Natural killer cell (primary cell): Measurements from ENCODE around the gene NLE1. TPM values are rescaled to one million over a fixed set of nuclear protein-coding genes. Genes with fewer than 3 reads are reported as not detected.

Source experiments
- ATAC-seq, 3 donors: fragments of 150-1000 bp in 2 of 3; fragments of 200-7000 bp in 1 of 3; cut with Tn5 transposase; 1 replicate in 1 of 3; 2 replicates in 2 of 3; pipeline ENCODE4 v1.10.0; 2021; ENCODE audit warnings: mild to moderate bottlenecking in 2 of 3, moderate library complexity in 2 of 3
- DNase-seq, 2 donors: peaks; one replicate each; pipeline versions ENCODE4 v3.0.0 to v3.0.0-alpha.2; 2013 to 2021; ENCODE audit warnings: mixed read lengths in 1 of 2
- H3K27ac ChIP-seq: one replicate; pipeline ENCODE4 v1.5.1; 2013; ENCODE audit warnings: mild to moderate bottlenecking, low read length
- H3K27me3 ChIP-seq: one replicate; pipeline ENCODE4 v1.6.1; 2013; ENCODE audit warnings: low read length; ENCODE audit not compliant: control insufficient read depth, insufficient read depth
- H3K36me3 ChIP-seq: one replicate; pipeline ENCODE4 v1.6.1; 2013; ENCODE audit warnings: low read length; ENCODE audit not compliant: control insufficient read depth, insufficient read depth
- H3K4me1 ChIP-seq: one replicate; pipeline ENCODE4 v1.6.1; 2013; ENCODE audit warnings: low read length; ENCODE audit not compliant: control insufficient read depth, insufficient read depth
- H3K4me3 ChIP-seq: one replicate; pipeline ENCODE4 v1.5.1; 2013; ENCODE audit warnings: low read length
- H3K9me3 ChIP-seq: one replicate; pipeline ENCODE4 v1.6.1; 2013; ENCODE audit warnings: low read length; ENCODE audit not compliant: control insufficient read depth, insufficient read depth
- H3K27ac Mint-ChIP-seq, 2 donors: one replicate each; pipeline ENCODE4 v1.8.0; 2022; ENCODE audit warnings: mild to moderate bottlenecking in 2 of 2, mixed read lengths in 2 of 2, moderate library complexity in 1 of 2
- H3K27me3 Mint-ChIP-seq, 2 donors: one replicate each; pipeline ENCODE4 v1.8.0; 2022; ENCODE audit warnings: low read depth in 2 of 2, mixed read lengths in 2 of 2
- H3K36me3 Mint-ChIP-seq: one replicate; pipeline ENCODE4 v1.8.0; 2022; ENCODE audit warnings: mixed read lengths
- H3K4me1 Mint-ChIP-seq, 2 donors: one replicate each; pipeline ENCODE4 v1.8.0; 2022; ENCODE audit warnings: mixed read lengths in 2 of 2
- H3K4me3 Mint-ChIP-seq: one replicate; pipeline ENCODE4 v1.8.0; 2022; ENCODE audit warnings: mild to moderate bottlenecking, moderate library complexity, mixed read lengths
- H3K9me3 Mint-ChIP-seq, 2 donors: one replicate each; pipeline ENCODE4 v1.8.0; 2022; ENCODE audit warnings: mixed read lengths in 2 of 2
- CTCF ChIP-seq: fragments of 200-600 bp; IDR thresholded peaks from one replicate; pipeline ENCODE4 v1.8.0; 2022; ENCODE audit warnings: antibody characterized with exemption
- WGBS: methylation state at CpG from one replicate; pipeline ENCODE4 v1.1.7; 2013; ENCODE audit warnings: missing lambda C conversion rate; ENCODE audit not compliant: insufficient coverage; 5-methylcytosine and 5-hydroxymethylcytosine counted together
- intact Hi-C: fragments of 100-400 bp; cut with micrococcal nuclease; formaldehyde crosslinking; loops from one replicate; pipeline ENCODE4 v1.14.2; 2022
- total RNA-seq, 4 donors: library from RNA; stranded (reverse); fragments of 120-200 nt in 1 of 4; gene quantifications; one replicate each; pipeline versions ENCODE4 v1.2.3 to v1.2.4, GENCODE V29; 2013 to 2022

Gene NLE1
- total RNA-seq, 3 donors from 2014 or later (not counting 1 experiment from before 2014, with no cell fraction given): 4.0 to 7.9 (median 6.1) TPM

GRCh38 chr17:35169835-35170363, 27.8 kb upstream of the NLE1 start:
- H3K4me1 ChIP-seq: peaks cover 16% of the 10 kb centered on the region
- H3K4me3 ChIP-seq: no peak overlapping the region
- DNase-seq (peak in 1 of 2 donors; percentile 11), ATAC-seq (no peak)
- H3K27ac ChIP-seq: no peak overlapping the region
- no peaks in the 10 kb centered on the region for H3K27me3 Mint-ChIP-seq
- no peak overlapping the region for H3K27ac Mint-ChIP-seq
- no peaks in the 10 kb centered on the region for H3K27me3 ChIP-seq
- no peak for TF ChIP-seq CTCF
- peaks cover 8 to 25% of the 10 kb centered on the region in 2 donors for H3K4me1 Mint-ChIP-seq
- no peaks in the 10 kb centered on the region for H3K9me3 Mint-ChIP-seq
- H3K9me3 ChIP-seq: no peaks in the 10 kb centered on the region
- H3K36me3 ChIP-seq: no peaks in the 10 kb centered on the region
- intact Hi-C loops: loop anchor here (2.0 kb wide), 1 partner anchor 143 kb away; no protein-coding TSS in a partner anchor
- H3K36me3 Mint-ChIP-seq: no peaks in the 10 kb centered on the region
- WGBS: 92% methylated on average over 17 of the region's 17 CpGs
- H3K4me3 Mint-ChIP-seq: no peak overlapping the region

- no peak overlapping the region for H3K27ac ChIP-seq
- Mint-ChIP-seq H3K4me3 (no peak overlapping the region), H3K9me3 (no peaks in the 10 kb centered on the region), H3K4me1 (peaks cover 13 to 21% of the 10 kb centered on the region in 2 donors), H3K27me3 (no peaks in the 10 kb centered on the region), H3K36me3 (no peaks in the 10 kb centered on the region), H3K27ac (no peak overlapping the region)
- no peaks in the 10 kb centered on the region for H3K9me3 ChIP-seq
- H3K27me3 ChIP-seq: no peaks in the 10 kb centered on the region
- peaks cover 18% of the 10 kb centered on the region for H3K4me1 ChIP-seq
- TF ChIP-seq CTCF: no peak
- 94% methylated on average over 1 of the region's 1 CpG for WGBS
- H3K4me3 ChIP-seq: no peak overlapping the region
- ATAC-seq: no peak
- intact Hi-C loops: no loop called here
- H3K36me3 ChIP-seq: no peaks in the 10 kb centered on the region
- no peak for DNase-seq
Observed at GRCh38 chr17:35167666-35168065, 25.6 kb upstream of the NLE1 start.

GRCh38 chr17:35167046-35167445, 24.9 kb upstream of the NLE1 start:
- H3K27me3 ChIP-seq: no peaks in the 10 kb centered on the region
- Mint-ChIP-seq H3K36me3 (no peaks in the 10 kb centered on the region), H3K27ac (no peak overlapping the region), H3K4me1 (peaks cover 16 to 21% of the 10 kb centered on the region in 2 donors), H3K4me3 (no peak overlapping the region), H3K9me3 (no peaks in the 10 kb centered on the region), H3K27me3 (no peaks in the 10 kb centered on the region)
- H3K27ac ChIP-seq: no peak overlapping the region
- peaks cover 20% of the 10 kb centered on the region for H3K4me1 ChIP-seq
- no peaks in the 10 kb centered on the region for H3K9me3 ChIP-seq
- intact Hi-C loops: no loop called here
- WGBS: 83% methylated on average over 3 of the region's 3 CpGs
- ATAC-seq (no peak), DNase-seq (peak in 1 of 2 donors; percentile 10)
- H3K4me3 ChIP-seq: no peak overlapping the region
- H3K36me3 ChIP-seq: no peaks in the 10 kb centered on the region
- TF ChIP-seq CTCF: no peak

- no peaks in the 10 kb centered on the region for H3K9me3 ChIP-seq
- Mint-ChIP-seq H3K4me1 (peaks cover 17 to 24% of the 10 kb centered on the region in 2 donors), H3K4me3 (no peak overlapping the region), H3K27me3 (no peaks in the 10 kb centered on the region), H3K27ac (no peak overlapping the region), H3K36me3 (no peaks in the 10 kb centered on the region), H3K9me3 (no peaks in the 10 kb centered on the region)
- no peak overlapping the region for H3K27ac ChIP-seq
- WGBS: 74% methylated on average over 5 of the region's 5 CpGs
- H3K4me1 ChIP-seq: peaks cover 21% of the 10 kb centered on the region
- no peak for TF ChIP-seq CTCF
- no peaks in the 10 kb centered on the region for H3K36me3 ChIP-seq
- H3K4me3 ChIP-seq: no peak overlapping the region
- ATAC-seq (no peak), DNase-seq (peak in 1 of 2 donors; percentile 7)
- no peaks in the 10 kb centered on the region for H3K27me3 ChIP-seq
- intact Hi-C loops: no loop called here
Observed at GRCh38 chr17:35166526-35166925, 24.4 kb upstream of the NLE1 start.
